IMR-90 (cell line): ENCODE measurements around the gene JPT1. TPM values are rescaled to one million over a fixed set of nuclear protein-coding genes. Genes with fewer than 3 reads are reported as not detected.

ENCODE experiments used
- ATAC-seq: fragments of 200-7000 bp; cut with Tn5 transposase; 2 replicates; pipeline ENCODE4 v1.9.1; 2020; ENCODE audit warnings: low read depth, mild to moderate bottlenecking, moderate library complexity
- BruUV-seq: library from RNA; stranded (reverse); fragments of 400-500 nt; replicated peaks from 2 replicates; lab custom pipeline; 2021; lab: Mats Ljungman, UMichigan
- CTCF ChIA-PET: fragments of 300-600 bp; formaldehyde crosslinking; extraction: SDS; loops from one replicate; lab custom pipeline; 2021; ENCODE audit warnings: antibody characterized with exemption; lab: Yijun Ruan, JAX
- POLR2A ChIA-PET: fragments of 300-600 bp; sonication (Branson Sonifier 250); formaldehyde crosslinking; loops from one replicate; lab custom pipeline; 2022; ENCODE audit warnings: antibody characterized with exemption; ENCODE audit not compliant: unreplicated experiment; lab: Charles Lee
- DNase-seq: peaks from one replicate; pipeline ENCODE4 v3.0.0; 2013
- H2AFZ ChIP-seq: replicated peaks from 2 replicates; pipeline ENCODE3; 2013; ENCODE audit warnings: low read length, mild to moderate bottlenecking; ENCODE audit not compliant: poor library complexity
- H2AK5ac ChIP-seq: 2 replicates; pipeline ENCODE4 v1.6.1; 2013; ENCODE audit warnings: low read depth, low read length, inconsistent platforms
- H2AK9ac ChIP-seq: replicated peaks from 2 replicates; pipeline ENCODE3; 2013; ENCODE audit warnings: mild to moderate bottlenecking, low read depth, low read length, moderate library complexity; ENCODE audit not compliant: poor library complexity
- H2BK120ac ChIP-seq: 2 replicates; pipeline ENCODE4 v1.6.1; 2013; ENCODE audit warnings: low read depth, low read length, inconsistent platforms
- H2BK15ac ChIP-seq: 3 replicates; pipeline ENCODE4 v1.6.1; 2013; ENCODE audit warnings: low read depth, low read length, inconsistent platforms
- H2BK20ac ChIP-seq: 2 replicates; pipeline ENCODE4 v1.6.1; 2013; ENCODE audit warnings: low read depth, mild to moderate bottlenecking, inconsistent platforms, low read length, moderate library complexity
- H2BK5ac ChIP-seq: 2 replicates; pipeline ENCODE4 v1.6.1; 2013; ENCODE audit warnings: mild to moderate bottlenecking, low read depth, low read length, inconsistent platforms; ENCODE audit not compliant: poor library complexity, severe bottlenecking
- H3K14ac ChIP-seq: replicated peaks from 2 replicates; pipeline ENCODE4 v1.6.1; 2013; ENCODE audit warnings: low read depth, low read length, inconsistent platforms
- H3K18ac ChIP-seq: 2 replicates; pipeline ENCODE4 v1.6.1; 2013; ENCODE audit warnings: low read depth, low read length, control low read depth
- H3K23ac ChIP-seq: 2 replicates; pipeline ENCODE4 v1.6.1; 2013; ENCODE audit warnings: low read depth, low read length, inconsistent platforms
- H3K27ac ChIP-seq: 2 replicates; pipeline ENCODE4 v1.5.1; 2013; ENCODE audit warnings: mild to moderate bottlenecking, control low read depth, low read length; ENCODE audit not compliant: insufficient read depth
- H3K27me3 ChIP-seq: 2 replicates; pipeline ENCODE4 v1.6.1; 2013; ENCODE audit warnings: low read length; ENCODE audit not compliant: control insufficient read depth, insufficient read depth
- H3K36me3 ChIP-seq: 2 replicates; pipeline ENCODE4 v1.6.1; 2013; ENCODE audit warnings: low read length, mixed read lengths; ENCODE audit not compliant: control insufficient read depth, insufficient read depth
- H3K4ac ChIP-seq: 2 replicates; pipeline ENCODE4 v1.6.1; 2013; ENCODE audit warnings: low read depth, low read length, inconsistent platforms
- H3K4me1 ChIP-seq: 2 replicates; pipeline ENCODE4 v1.6.1; 2013; ENCODE audit warnings: low read length, mixed read lengths; ENCODE audit not compliant: control insufficient read depth, insufficient read depth
- H3K4me2 ChIP-seq: 2 replicates; pipeline ENCODE4 v1.6.1; 2013; ENCODE audit warnings: low read depth, mild to moderate bottlenecking, control low read depth, low read length, moderate library complexity
- H3K4me3 ChIP-seq: 2 replicates; pipeline ENCODE4 v1.5.1; 2013; ENCODE audit warnings: low read depth, mild to moderate bottlenecking, control low read depth, low read length, moderate library complexity; ENCODE audit not compliant: insufficient read depth
- H3K56ac ChIP-seq: 2 replicates; pipeline ENCODE4 v1.6.1; 2013; ENCODE audit warnings: low read length, inconsistent platforms; ENCODE audit not compliant: insufficient read depth; ENCODE audit errors: extremely low read depth
- H3K79me1 ChIP-seq, 2 experiments: 2 replicates each; pipeline ENCODE4 v1.6.1; 2013; ENCODE audit warnings: low read length in 2 of 2, inconsistent platforms in 1 of 2, low read depth in 1 of 2
- H3K9ac ChIP-seq: 2 replicates; pipeline ENCODE4 v1.6.1; 2013; ENCODE audit warnings: low read depth, low read length, control low read depth
- H3K9me1 ChIP-seq: 2 replicates; pipeline ENCODE4 v1.6.1; 2013; ENCODE audit warnings: low read length, inconsistent platforms; ENCODE audit not compliant: insufficient read depth
- H3K9me3 ChIP-seq: 2 replicates; pipeline ENCODE4 v1.6.1; 2013; ENCODE audit warnings: low read length; ENCODE audit not compliant: control insufficient read depth, insufficient read depth
- H4K20me1 ChIP-seq: 2 replicates; pipeline ENCODE4 v1.6.1; 2013; ENCODE audit warnings: low read length, inconsistent platforms; ENCODE audit not compliant: insufficient read depth
- H4K5ac ChIP-seq: 2 replicates; pipeline ENCODE4 v1.6.1; 2013; ENCODE audit warnings: mild to moderate bottlenecking, low read depth, low read length, control low read depth
- H4K8ac ChIP-seq, 2 experiments: 2 replicates each; pipeline ENCODE4 v1.6.1; 2013; ENCODE audit warnings: low read depth in 2 of 2, low read length in 2 of 2, control low read depth in 1 of 2, inconsistent platforms in 1 of 2
- H4K91ac ChIP-seq: 2 replicates; pipeline ENCODE4 v1.6.1; 2013; ENCODE audit warnings: low read depth, low read length, inconsistent platforms; ENCODE audit not compliant: insufficient read depth
- BHLHE40 ChIP-seq: fragments of 150-350 bp; IDR thresholded peaks from 2 replicates; pipeline ENCODE4 v1.6.1; 2016; ENCODE audit warnings: mild to moderate bottlenecking, low read depth, low read length
- CEBPB ChIP-seq: IDR thresholded peaks from 2 replicates; pipeline ENCODE4 v1.6.1; 2012; ENCODE audit warnings: low read depth, low read length, improper control_type of control experiment
- CHD1 ChIP-seq: IDR thresholded peaks from 2 replicates; pipeline ENCODE4 v1.6.1; 2012; ENCODE audit warnings: low read depth, low read length, improper control_type of control experiment
- CTCF ChIP-seq: conservative IDR thresholded peaks from 2 replicates; pipeline ENCODE4 v1.5.1; 2012; ENCODE audit warnings: mild to moderate bottlenecking, low read depth, low read length, improper control_type of control experiment
- ELK1 ChIP-seq: fragments of 150-350 bp; IDR thresholded peaks from 2 replicates; pipeline ENCODE4 v1.6.1; 2016; ENCODE audit warnings: low read depth, mild to moderate bottlenecking, low read length, moderate library complexity, borderline replicate concordance
- MXI1 ChIP-seq: IDR thresholded peaks from 2 replicates; pipeline ENCODE4 v1.6.1; 2012; ENCODE audit warnings: low read depth, mild to moderate bottlenecking, low read length, moderate library complexity, borderline replicate concordance
- NFE2L2 ChIP-seq: fragments of 150-350 bp; IDR thresholded peaks from 2 replicates; pipeline ENCODE4 v1.6.1; 2016; ENCODE audit warnings: low read depth, mild to moderate bottlenecking, low read length
- POLR2A ChIP-seq: IDR thresholded peaks from 2 replicates; pipeline ENCODE4 v1.6.1; 2012; ENCODE audit warnings: mild to moderate bottlenecking, low read depth, low read length
- RAD21 ChIP-seq: IDR thresholded peaks from 2 replicates; pipeline ENCODE4 v1.6.1; 2012; ENCODE audit warnings: low read length, improper control_type of control experiment
- RFX5 ChIP-seq: IDR thresholded peaks from 2 replicates; pipeline ENCODE4 v1.8.0; 2012; ENCODE audit warnings: low read depth, mild to moderate bottlenecking, low read length, moderate library complexity
- SMC3 ChIP-seq: fragments of 150-350 bp; IDR thresholded peaks from 2 replicates; pipeline ENCODE4 v1.6.1; 2016; ENCODE audit warnings: low read depth, mild to moderate bottlenecking, antibody characterized with exemption, low read length, moderate library complexity
- USF2 ChIP-seq: fragments of 150-350 bp; IDR thresholded peaks from 2 replicates; pipeline ENCODE4 v1.6.1; 2017; ENCODE audit warnings: mild to moderate bottlenecking, antibody characterized with exemption, low read length, low read depth
- WGBS, 2 experiments: methylation state at CpG; one replicate each; pipeline versions ENCODE4 v1.1.5 to v1.1.7; 2013; ENCODE audit warnings: missing lambda C conversion rate in 2 of 2; ENCODE audit not compliant: insufficient read length in 1 of 2; ENCODE audit errors: extremely low coverage in 2 of 2; 5-methylcytosine and 5-hydroxymethylcytosine counted together
- dilution Hi-C: fragments of 300-500 bp; cut with HindIII; formaldehyde crosslinking; loops from one replicate; pipeline ENCODE4 v1.14.3; 2018; ENCODE audit warnings: low sequenced_read_pairs; ENCODE audit not compliant: unreplicated experiment
- in situ Hi-C: fragments of 300-500 bp; cut with MboI; formaldehyde crosslinking; loops from 3 replicates; pipeline ENCODE4 v1.14.3; 2019; ENCODE audit warnings: low sequenced_read_pairs, inconsistent platforms, mixed read lengths
- intact Hi-C: fragments of 100-400 bp; cut with micrococcal nuclease; formaldehyde crosslinking; loops from 2 replicates; pipeline ENCODE4 v1.10.0; 2022
- polyA plus RNA-seq, 3 experiments: library from polyadenylated mRNA; depleted of rRNA; stranded (reverse); fragments of >200 nt; gene quantifications; 2 replicates each; pipeline ENCODE4 v1.2.3, GENCODE V29; 2012; ENCODE audit warnings: low replicate concordance in 1 of 3
- total RNA-seq: library from RNA; depleted of rRNA; stranded (reverse); fragments of >200 nt; gene quantifications from 2 replicates; pipeline ENCODE4 v1.2.3, GENCODE V29; 2012

Gene JPT1
- total and polyA plus RNA-seq, 2 of the 4 experiments (the other 2 are of a cell fraction): 118 to 272 TPM

GRCh38 chr17:75147878-75148546, 6.3 kb downstream of the JPT1 start:
- H2AK9ac ChIP-seq: no peak overlapping the region
- no peak overlapping the region for H3K4me3 ChIP-seq
- intact Hi-C loops: no loop called here
- H3K27me3 ChIP-seq: no peaks in the 10 kb centered on the region
- 0 out of 2 replicates have a peak, but pooled peaks cover 1% of the 10 kb centered on the region for H3K4me1 ChIP-seq
- no TSS peak for BruUV-seq
- H3K23ac ChIP-seq: no peak overlapping the region
- H3K27ac ChIP-seq: no peak overlapping the region
- H2AK5ac ChIP-seq: no peak overlapping the region
- no peak overlapping the region for H3K4ac ChIP-seq
- ChIA-PET POLR2A (interaction anchor here (0.5 to 0.6 kb wide), 2 partner anchors 36 to 457 kb away, joined by 3 to 5 read pairs; no protein-coding TSS in a partner anchor), CTCF (no interaction called here)
- 100% methylated on average over 1 of the region's 6 CpGs; no CpG with 5 or more reads in 1 of the 2 experiments for whole genome bisulfite sequencing, 2 experiments
- TF ChIP-seq MXI1: no peak
- TF ChIP-seq SMC3: no peak
- TF ChIP-seq BHLHE40: no peak
- no peak for TF ChIP-seq NFE2L2
- no peak for TF ChIP-seq CEBPB
- TF ChIP-seq ELK1: no peak
- no peak for TF ChIP-seq CTCF
- TF ChIP-seq RAD21: no peak
- no peak for TF ChIP-seq RFX5
- no peak for TF ChIP-seq USF2
- no peak for TF ChIP-seq POLR2A
- TF ChIP-seq CHD1: no peak
- no peak overlapping the region for H3K9ac ChIP-seq
- H3K9me1 ChIP-seq: no peaks in the 10 kb centered on the region; the same call in 1 of the 2 replicates
- ATAC-seq (no peak), DNase-seq (no peak)
- no peak overlapping the region for H3K14ac ChIP-seq
- H2BK120ac ChIP-seq: no peak overlapping the region
- in situ Hi-C loops: no loop called here
- no peak overlapping the region for H2BK15ac ChIP-seq
- H3K18ac ChIP-seq: no peak overlapping the region
- H3K79me1 ChIP-seq: peaks cover 41 to 62% of the 10 kb centered on the region in 2 experiments
- no peak overlapping the region for H3K56ac ChIP-seq
- no peak overlapping the region for H2BK20ac ChIP-seq
- H3K36me3 ChIP-seq: peaks cover 38% of the 10 kb centered on the region
- peaks cover 14% of the 10 kb centered on the region for H4K20me1 ChIP-seq
- dilution Hi-C loops: no loop called here
- H4K5ac ChIP-seq: no peak overlapping the region
- no peak overlapping the region for H4K91ac ChIP-seq
- no peak overlapping the region; a peak in 1 of 4 replicates for H4K8ac ChIP-seq
- no peak overlapping the region for H2BK5ac ChIP-seq
- no peak overlapping the region for H2AFZ ChIP-seq
- H3K9me3 ChIP-seq: no peaks in the 10 kb centered on the region
- no peak overlapping the region for H3K4me2 ChIP-seq
